Measurements from ENCODE around the gene PFKL.

- TF ChIP-seq CTCF (conservative IDR thresholded peaks at IDR 0.05 in 1 of 2, IDR thresholded peaks at IDR 0.05 in 1 of 2; ENCODE audit: low read depth in 1 of 2, low read length in 2 of 2) (no peak), EZH2 (IDR thresholded peaks at IDR 0.05; ENCODE audit: low read length, missing control alignments) (no peak)
These were observed 13.6 kb downstream of the PFKL start for GRCh38 chr21:44313451-44313850.
